Nephron (organoid): Measurements from ENCODE around the gene UBXN1.
A peak's percentile ranks its signal among the peaks of the same experiment; 100 is the strongest.
"Not testable (repeated sequence)": the region's sequence is repeated elsewhere in the genome, so short reads cannot be mapped to it uniquely, and the experiment has no call there.

Source experiments
- H3K27ac Mint-ChIP-seq, 3 experiments: 2 replicates each; pipeline ENCODE4 v1.8.0; 2020; ENCODE audit warnings: mixed read lengths in 3 of 3, mild to moderate bottlenecking in 2 of 3, moderate library complexity in 1 of 3
- H3K27me3 Mint-ChIP-seq: 2 replicates; pipeline ENCODE4 v1.8.0; 2021; ENCODE audit warnings: low read depth, mild to moderate bottlenecking, moderate library complexity, mixed read lengths
- H3K36me3 Mint-ChIP-seq: 2 replicates; pipeline ENCODE4 v1.8.0; 2020; ENCODE audit warnings: low read depth, mixed read lengths
- H3K4me1 Mint-ChIP-seq: 2 replicates; pipeline ENCODE4 v1.8.0; 2020; ENCODE audit warnings: mixed read lengths
- H3K4me3 Mint-ChIP-seq, 3 experiments: 2 replicates each; pipeline ENCODE4 v1.8.0; 2020; ENCODE audit warnings: mild to moderate bottlenecking in 3 of 3, mixed read lengths in 3 of 3, moderate library complexity in 2 of 3
- H3K9me3 Mint-ChIP-seq: 2 replicates; pipeline ENCODE4 v1.8.0; 2020; ENCODE audit warnings: mixed read lengths
- TF ChIP-seq, protein P1 (sequence below), 3 experiments: fragments of 200-600 bp; sonication (generic); IDR thresholded peaks; one replicate each; pipeline ENCODE4 v1.5.0; 2021; ENCODE audit warnings: antibody characterized with exemption in 3 of 3; ENCODE audit not compliant: unreplicated experiment in 3 of 3

UBXN1 gene

GRCh38 chr11:62707277-62707861 lies 28.5 kb upstream of the UBXN1 start, which contains the start of the genes BSCL2 and GNG3:
TSS of gene BSCL2 (minus strand) at chr11:62707424. CDS start at chr11:62707195, 229 bp downstream.
TSS of gene GNG3 (plus strand) at chr11:62707676. CDS start at chr11:62708296, 620 bp downstream.
- Mint-ChIP-seq H3K4me3 (peak within 1 kb of the TSS; percentile 83 to 91 (median 90)), H3K36me3 (peaks cover 24% of the 10 kb centered on the region), H3K9me3 (no peaks in the 10 kb centered on the region), H3K4me1 (peaks cover 39% of the 10 kb centered on the region), H3K27ac (peak within 1 kb of the TSS; percentile 96 to 99 (median 97)), H3K27me3 (no peaks in the 10 kb centered on the region)
- TF ChIP-seq, protein P1, sequence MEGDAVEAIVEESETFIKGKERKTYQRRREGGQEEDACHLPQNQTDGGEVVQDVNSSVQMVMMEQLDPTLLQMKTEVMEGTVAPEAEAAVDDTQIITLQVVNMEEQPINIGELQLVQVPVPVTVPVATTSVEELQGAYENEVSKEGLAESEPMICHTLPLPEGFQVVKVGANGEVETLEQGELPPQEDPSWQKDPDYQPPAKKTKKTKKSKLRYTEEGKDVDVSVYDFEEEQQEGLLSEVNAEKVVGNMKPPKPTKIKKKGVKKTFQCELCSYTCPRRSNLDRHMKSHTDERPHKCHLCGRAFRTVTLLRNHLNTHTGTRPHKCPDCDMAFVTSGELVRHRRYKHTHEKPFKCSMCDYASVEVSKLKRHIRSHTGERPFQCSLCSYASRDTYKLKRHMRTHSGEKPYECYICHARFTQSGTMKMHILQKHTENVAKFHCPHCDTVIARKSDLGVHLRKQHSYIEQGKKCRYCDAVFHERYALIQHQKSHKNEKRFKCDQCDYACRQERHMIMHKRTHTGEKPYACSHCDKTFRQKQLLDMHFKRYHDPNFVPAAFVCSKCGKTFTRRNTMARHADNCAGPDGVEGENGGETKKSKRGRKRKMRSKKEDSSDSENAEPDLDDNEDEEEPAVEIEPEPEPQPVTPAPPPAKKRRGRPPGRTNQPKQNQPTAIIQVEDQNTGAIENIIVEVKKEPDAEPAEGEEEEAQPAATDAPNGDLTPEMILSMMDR (IDR thresholded peaks at IDR 0.05; ENCODE audit: unreplicated experiment in 3 of 3): no peak

DNA sequence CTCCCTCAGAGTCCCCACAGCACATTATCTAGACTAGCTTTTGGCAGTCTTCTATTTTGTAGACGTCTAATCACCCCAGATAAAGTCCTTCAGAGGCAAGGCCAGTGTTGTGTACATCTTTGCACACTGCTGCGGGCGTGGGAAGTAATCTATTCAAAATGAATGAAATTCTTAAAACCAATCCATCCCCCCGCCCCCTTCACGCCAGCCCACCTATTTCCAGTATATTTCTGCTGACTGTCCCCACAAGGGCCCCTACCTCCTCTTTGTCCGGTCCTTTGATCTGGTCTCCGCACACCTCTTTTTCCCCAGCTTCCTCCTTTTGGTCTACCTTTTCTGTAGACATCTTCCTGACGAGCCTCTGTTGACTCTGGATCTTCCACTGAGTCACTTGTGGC lies 28.0 kb upstream of the UBXN1 start:
- no peaks in the 10 kb centered on the region for H3K27me3 Mint-ChIP-seq
- peak overlapping the region; percentile 96 to 99 (median 97) for H3K27ac Mint-ChIP-seq
- H3K9me3 Mint-ChIP-seq: no peaks in the 10 kb centered on the region
- H3K36me3 Mint-ChIP-seq: peaks cover 25% of the 10 kb centered on the region
- H3K4me3 Mint-ChIP-seq: peak overlapping the region; percentile 83 to 91 (median 90)
- peaks cover 39% of the 10 kb centered on the region for H3K4me1 Mint-ChIP-seq
- TF ChIP-seq, protein P1 (IDR thresholded peaks at IDR 0.05; ENCODE audit: unreplicated experiment in 3 of 3): no peak

GRCh38 chr11:62705880-62706849 lies 27.3 kb upstream of the UBXN1 start:
- peak overlapping the region; percentile 83 to 93 (median 90) for H3K4me3 Mint-ChIP-seq
- no peaks in the 10 kb centered on the region for H3K27me3 Mint-ChIP-seq
- H3K36me3 Mint-ChIP-seq: peaks cover 28% of the 10 kb centered on the region
- peak overlapping the region; percentile 96 to 99 (median 97) for H3K27ac Mint-ChIP-seq
- TF ChIP-seq, protein P1 (IDR thresholded peaks at IDR 0.05; ENCODE audit: unreplicated experiment in 3 of 3): no peak
- H3K9me3 Mint-ChIP-seq: no peaks in the 10 kb centered on the region
- peaks cover 39% of the 10 kb centered on the region for H3K4me1 Mint-ChIP-seq

GRCh38 chr11:62705413-62705812 lies 26.5 kb upstream of the UBXN1 start:
- TF ChIP-seq, protein P1 (IDR thresholded peaks at IDR 0.05; ENCODE audit: unreplicated experiment in 3 of 3): no peak
- Mint-ChIP-seq H3K36me3 (peaks cover 26% of the 10 kb centered on the region), H3K27me3 (no peaks in the 10 kb centered on the region), H3K4me1 (peaks cover 39% of the 10 kb centered on the region), H3K27ac (peak overlapping the region; percentile 88 to 97 (median 89)), H3K4me3 (peak overlapping the region; percentile 83 to 93 (median 90)), H3K9me3 (no peaks in the 10 kb centered on the region)

DNA sequence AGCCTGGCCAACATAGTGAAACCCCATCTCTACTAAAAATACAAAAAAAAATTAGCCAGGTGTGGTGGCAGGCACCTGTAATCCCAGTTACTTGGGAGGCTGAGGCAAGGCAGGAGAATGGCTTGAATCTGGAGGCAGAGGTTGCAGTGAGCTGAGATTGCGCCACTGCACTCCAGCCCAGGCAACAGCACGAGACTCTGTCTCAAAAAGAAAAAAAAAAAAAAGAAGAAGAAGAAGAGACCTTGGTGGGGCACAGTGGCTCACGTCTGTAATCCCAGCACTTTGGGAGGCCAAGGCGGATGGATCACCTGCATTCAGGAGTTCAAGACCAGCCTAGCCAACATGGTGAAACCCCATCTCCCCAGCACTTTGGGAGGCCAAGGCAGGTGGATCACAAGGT lies 25.0 kb upstream of the UBXN1 start:
- peaks cover 23% of the 10 kb centered on the region for H3K36me3 Mint-ChIP-seq
- H3K27ac Mint-ChIP-seq, H3K9me3 Mint-ChIP-seq, H3K27me3 Mint-ChIP-seq: not testable (repeated sequence)
- H3K4me1 Mint-ChIP-seq: peaks cover 33% of the 10 kb centered on the region
- H3K4me3 Mint-ChIP-seq: peak overlapping the region in 2 of 3 experiments; percentile 17 to 22

DNA sequence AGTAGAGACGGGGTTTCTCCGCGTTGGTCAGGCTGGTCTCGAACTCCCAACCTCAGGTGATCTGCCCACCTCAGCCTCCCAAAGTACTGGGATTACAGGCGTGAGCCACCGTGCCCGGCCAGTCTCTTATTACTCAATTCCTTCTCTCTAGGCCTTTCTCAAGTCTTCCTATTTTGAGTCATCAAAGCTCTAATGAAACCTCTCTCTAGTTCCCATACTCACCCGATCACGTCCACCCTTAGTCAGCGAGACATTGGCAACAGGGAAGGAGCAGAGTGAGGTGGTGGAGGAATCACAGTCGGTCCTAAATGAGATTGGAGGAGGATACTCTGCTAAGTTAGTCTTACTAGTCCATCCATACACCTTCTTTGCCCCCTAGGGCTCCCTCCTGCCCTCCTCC lies 23.4 kb upstream of the UBXN1 start:
- peaks cover 19% of the 10 kb centered on the region for H3K4me1 Mint-ChIP-seq
- TF ChIP-seq, protein P1 (IDR thresholded peaks at IDR 0.05; ENCODE audit: unreplicated experiment in 3 of 3): no peak

More for the DNA sequence above, 23.4 kb upstream of the UBXN1 start:
- Mint-ChIP-seq H3K27me3 (no peaks in the 10 kb centered on the region), H3K27ac (no peak overlapping the region), H3K36me3 (peaks cover 30% of the 10 kb centered on the region), H3K9me3 (no peaks in the 10 kb centered on the region), H3K4me3 (no peak overlapping the region)
